Lower leg skin (tissue), 3 donors: ENCODE data around the gene HSF5.

ENCODE experiments used
- CTCF ChIP-seq, 3 donors: fragments of 450-650 bp; IDR thresholded peaks; one replicate each; pipeline ENCODE4 v1.5.1; 2016; ENCODE audit warnings: antibody characterized with exemption in 3 of 3, mild to moderate bottlenecking in 3 of 3, moderate library complexity in 2 of 3
- POLR2A ChIP-seq, 2 donors: fragments of 450-650 bp; IDR thresholded peaks; one replicate each; pipeline ENCODE4 v1.6.1; 2016 to 2017; ENCODE audit warnings: antibody characterized with exemption in 2 of 2, mild to moderate bottlenecking in 1 of 2, moderate library complexity in 1 of 2

- TF ChIP-seq CTCF (IDR thresholded peaks at IDR 0.05) (no peak), POLR2A (IDR thresholded peaks at IDR 0.05) (no peak)
These were observed 105.4 kb downstream of the HSF5 start for GRCh38 chr17:58382872-58383242.
